Transverse colon (tissue), 4 donors: Measurements from ENCODE around the gene PLEKHM2.

Experiments used
- POLR2A ChIP-seq: fragments of 450-650 bp; IDR thresholded peaks from one replicate; pipeline ENCODE4 v1.6.1; 2016; ENCODE audit warnings: antibody characterized with exemption, mild to moderate bottlenecking, moderate library complexity
- POLR2AphosphoS5 ChIP-seq, 3 donors: sonication (generic); formaldehyde crosslinking; IDR thresholded peaks; one replicate each; pipeline ENCODE4 v1.6.1; 2016; ENCODE audit warnings: antibody characterized with exemption in 3 of 3
- TF ChIP-seq, protein P1 (sequence below), 5 experiments: fragments of 200-600 bp in 3 of 5; fragments of 450-650 bp in 2 of 5; sonication (generic) in 3 of 5; IDR thresholded peaks; 1 replicate in 2 of 5; 2 replicates in 3 of 5; pipeline ENCODE4 v1.5.1; 2016 to 2017; ENCODE audit warnings: antibody characterized with exemption in 5 of 5, inconsistent platforms in 3 of 5, mild to moderate bottlenecking in 2 of 5, moderate library complexity in 1 of 5

DNA sequence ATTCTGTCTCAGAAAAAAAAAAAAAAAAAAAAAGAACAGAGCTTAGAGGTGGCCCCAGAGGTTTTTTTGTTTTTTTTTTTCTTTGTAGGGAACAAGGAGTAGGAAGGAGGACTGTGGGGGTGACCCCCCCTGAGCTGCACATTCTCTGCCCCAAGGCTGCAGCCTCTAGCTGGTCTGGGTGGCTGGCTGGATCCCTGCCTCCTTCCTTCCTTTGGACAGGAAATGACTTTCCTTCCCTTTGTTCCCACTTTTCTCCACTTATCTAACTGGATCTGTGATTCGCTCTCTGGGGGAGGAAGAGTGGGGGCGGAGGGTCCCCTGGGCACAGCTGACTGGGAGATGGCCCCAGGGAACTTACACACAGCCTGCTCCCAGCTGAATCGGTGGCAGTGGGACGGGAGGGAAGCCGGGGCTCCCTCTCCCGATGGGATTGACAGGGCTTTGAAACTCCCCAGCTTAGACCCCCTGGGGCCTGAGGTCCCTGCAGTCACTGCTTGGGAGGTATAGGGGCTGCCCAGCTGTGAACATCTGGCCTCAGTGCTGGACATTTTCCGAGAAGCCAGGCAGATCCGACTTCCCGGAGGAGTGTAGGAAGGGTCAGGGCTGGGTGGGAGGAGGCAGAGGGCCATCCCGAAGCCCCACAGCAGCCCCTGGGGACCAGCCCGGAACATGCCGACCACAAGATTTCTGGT is 76.5 kb downstream of the PLEKHM2 start:
- TF ChIP-seq, protein P1, sequence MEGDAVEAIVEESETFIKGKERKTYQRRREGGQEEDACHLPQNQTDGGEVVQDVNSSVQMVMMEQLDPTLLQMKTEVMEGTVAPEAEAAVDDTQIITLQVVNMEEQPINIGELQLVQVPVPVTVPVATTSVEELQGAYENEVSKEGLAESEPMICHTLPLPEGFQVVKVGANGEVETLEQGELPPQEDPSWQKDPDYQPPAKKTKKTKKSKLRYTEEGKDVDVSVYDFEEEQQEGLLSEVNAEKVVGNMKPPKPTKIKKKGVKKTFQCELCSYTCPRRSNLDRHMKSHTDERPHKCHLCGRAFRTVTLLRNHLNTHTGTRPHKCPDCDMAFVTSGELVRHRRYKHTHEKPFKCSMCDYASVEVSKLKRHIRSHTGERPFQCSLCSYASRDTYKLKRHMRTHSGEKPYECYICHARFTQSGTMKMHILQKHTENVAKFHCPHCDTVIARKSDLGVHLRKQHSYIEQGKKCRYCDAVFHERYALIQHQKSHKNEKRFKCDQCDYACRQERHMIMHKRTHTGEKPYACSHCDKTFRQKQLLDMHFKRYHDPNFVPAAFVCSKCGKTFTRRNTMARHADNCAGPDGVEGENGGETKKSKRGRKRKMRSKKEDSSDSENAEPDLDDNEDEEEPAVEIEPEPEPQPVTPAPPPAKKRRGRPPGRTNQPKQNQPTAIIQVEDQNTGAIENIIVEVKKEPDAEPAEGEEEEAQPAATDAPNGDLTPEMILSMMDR (IDR thresholded peaks at IDR 0.05), result no peak
- TF ChIP-seq POLR2AphosphoS5 (IDR thresholded peaks at IDR 0.05), result peak in 2 of 3 donors; percentile 30 to 51
- no peak for TF ChIP-seq POLR2A
